ENCODE measurements around the gene TMCC3. TPM values are rescaled to one million over a fixed set of nuclear protein-coding genes. Genes with fewer than 3 reads are reported as not detected.

The TMCC3 gene
- total and polyA plus RNA-seq, 9 of the 15 experiments (the other 6 are each of a cell fraction or from before 2014, with no cell fraction given): not detected

- TF ChIP-seq ZHX1 (conservative IDR thresholded peaks at IDR 0.05; ENCODE audit: low read length): no peak
- no peak for TF ChIP-seq XRCC5 (IDR thresholded peaks at IDR 0.05; ENCODE audit: low read depth, low read length)
- no peak for TF ChIP-seq CBX5 (IDR thresholded peaks at IDR 0.05; ENCODE audit: borderline replicate concordance, low read depth)
- no peak for TF ChIP-seq FOXO4 (CRISPR knock-in tag; IDR thresholded peaks at IDR 0.05)
- no peak for TF ChIP-seq USF2 (CRISPR knock-in tag; IDR thresholded peaks at IDR 0.05)
- no peak for TF ChIP-seq PBX2 (CRISPR knock-in tag; IDR thresholded peaks at IDR 0.05; ENCODE audit: low read depth)
- TF ChIP-seq PBX2 (tag; conservative IDR thresholded peaks at IDR 0.05; ENCODE audit: low read depth): no peak
- no peak for TF ChIP-seq ZNF121 (CRISPR knock-in tag; conservative IDR thresholded peaks at IDR 0.05)
- no peak for TF ChIP-seq SMAD2 (IDR thresholded peaks at IDR 0.05; ENCODE audit: low read depth, low read length)
- TF ChIP-seq RUNX1 (IDR thresholded peaks at IDR 0.05; ENCODE audit: low read depth): no peak
- TF ChIP-seq SNRNP70 (optimal IDR thresholded peaks at IDR 0.05; ENCODE audit: low read depth, low read length): no peak
- no peak for TF ChIP-seq NFRKB (IDR thresholded peaks at IDR 0.05; ENCODE audit: low read depth)
- TF ChIP-seq FIP1L1 (IDR thresholded peaks at IDR 0.05; ENCODE audit: low read depth, low read length, poor library complexity, severe bottlenecking): no peak
- TF ChIP-seq ARID1B (IDR thresholded peaks at IDR 0.05): no peak
- TF ChIP-seq POLR2H (tag; IDR thresholded peaks at IDR 0.05; ENCODE audit: low read depth): no peak
- no peak for TF ChIP-seq HDAC8 (tag; IDR thresholded peaks at IDR 0.05)
- no peak for TF ChIP-seq POLR2B (IDR thresholded peaks at IDR 0.05; ENCODE audit: low read depth, partially characterized antibody)
- TF ChIP-seq SFPQ (IDR thresholded peaks at IDR 0.05; ENCODE audit: low read depth, low read length): no peak
- TF ChIP-seq ZNF717 (CRISPR knock-in tag; IDR thresholded peaks at IDR 0.05): no peak
Observed at GRCh38 chr12:94560431-94561221, 89.7 kb downstream of the TMCC3 start (continued).

Measured in K562 (cell line).